DND-41 (cell line): ENCODE results near the gene HGS.

ENCODE experiments used
- ATAC-seq: fragments of 200-7000 bp; cut with Tn5 transposase; 3 replicates; pipeline ENCODE4 v1.9.1; 2021; ENCODE audit warnings: low read depth; ENCODE audit not compliant: insufficient read depth
- DNase-seq: peaks from one replicate; pipeline ENCODE4 v3.0.0-alpha.2; 2020
- H2AFZ ChIP-seq: 2 replicates; pipeline ENCODE4 v1.6.0; 2012; ENCODE audit warnings: low read depth, low read length
- H3K27ac ChIP-seq: 2 replicates; pipeline ENCODE4 v1.5.1; 2012; ENCODE audit warnings: low read length, inconsistent platforms
- H3K27me3 ChIP-seq: fragments of 200-600 bp; sonication (generic); 2 replicates; pipeline ENCODE4 v1.6.0; 2012; ENCODE audit warnings: low read length, mild to moderate bottlenecking, inconsistent platforms; ENCODE audit not compliant: insufficient read depth, poor library complexity
- H3K36me3 ChIP-seq: 2 replicates; pipeline ENCODE4 v1.5.1; 2012; ENCODE audit warnings: low read length, inconsistent platforms; ENCODE audit not compliant: insufficient read depth
- H3K4me1 ChIP-seq: 2 replicates; pipeline ENCODE4 v1.5.1; 2012; ENCODE audit warnings: mild to moderate bottlenecking, low read length; ENCODE audit not compliant: insufficient read depth
- H3K4me2 ChIP-seq: 2 replicates; pipeline ENCODE4 v1.6.0; 2012; ENCODE audit warnings: mild to moderate bottlenecking, moderate library complexity, low read length, inconsistent platforms; ENCODE audit not compliant: insufficient read depth
- H3K4me3 ChIP-seq, 2 experiments: fragments of 200-600 bp in 1 of 2; shearing (Covaris generic) in 1 of 2; 2 replicates each; pipeline ENCODE4 v1.5.1; 2012 to 2016; ENCODE audit warnings: inconsistent platforms in 2 of 2, low read length in 2 of 2, mild to moderate bottlenecking in 2 of 2, low read depth in 1 of 2, moderate library complexity in 1 of 2
- H3K79me2 ChIP-seq: 2 replicates; pipeline ENCODE4 v1.6.0; 2012; ENCODE audit warnings: low read length, inconsistent platforms; ENCODE audit not compliant: insufficient read depth
- H3K9ac ChIP-seq: 2 replicates; pipeline ENCODE4 v1.6.0; 2012; ENCODE audit warnings: low read depth, mild to moderate bottlenecking, inconsistent platforms, low read length, moderate library complexity
- H3K9me3 ChIP-seq: 2 replicates; pipeline ENCODE4 v1.5.1; 2012; ENCODE audit warnings: low read length, moderate library complexity, mild to moderate bottlenecking, inconsistent platforms; ENCODE audit not compliant: insufficient read depth, severe bottlenecking
- H4K20me1 ChIP-seq: 2 replicates; pipeline ENCODE4 v1.6.0; 2012; ENCODE audit warnings: low read length; ENCODE audit not compliant: insufficient read depth
- CTCF ChIP-seq: IDR thresholded peaks from 2 replicates; pipeline ENCODE4 v1.5.1; 2012; ENCODE audit warnings: borderline replicate concordance, low read length, moderate library complexity, mild to moderate bottlenecking; ENCODE audit not compliant: poor library complexity, severe bottlenecking; ENCODE audit errors: extremely low read depth
- EZH2 ChIP-seq: IDR thresholded peaks from 3 replicates; pipeline ENCODE4 v1.6.1; 2012; ENCODE audit warnings: borderline replicate concordance, low read depth, mild to moderate bottlenecking, moderate library complexity, low read length, inconsistent platforms; ENCODE audit not compliant: severe bottlenecking

Gene HGS

GRCh38 chr17:81685108-81685507 is 1.3 kb downstream of the HGS start:
- H3K9ac ChIP-seq = peak overlapping the region; percentile 97

GRCh38 chr17:81686614-81687013 is 2.8 kb downstream of the HGS start:
- TF ChIP-seq CTCF (no peak), EZH2 (no peak)
- no peak overlapping the region for H3K27ac ChIP-seq
- ATAC-seq = no peak

More at GRCh38 chr17:81685108-81685507, 1.3 kb downstream of the HGS start:
- H3K4me2 ChIP-seq = peak overlapping the region; percentile 88
- H3K27ac ChIP-seq = peak overlapping the region; percentile 79
- H3K4me3 ChIP-seq = peak overlapping the region; percentile 83 to 95; a peak in 3 of 4 replicates
- no peak overlapping the region for H2AFZ ChIP-seq
- ATAC-seq = no peak
- H3K36me3 ChIP-seq = peaks cover 73% of the 10 kb centered on the region
- H3K27me3 ChIP-seq = no peaks in the 10 kb centered on the region
- peak; percentile 44 for DNase-seq
- peaks cover 89% of the 10 kb centered on the region for H3K79me2 ChIP-seq
- no peak for TF ChIP-seq CTCF
- TF ChIP-seq EZH2 = no peak
- H3K4me1 ChIP-seq = peaks cover 46% of the 10 kb centered on the region
- no peaks in the 10 kb centered on the region for H3K9me3 ChIP-seq
- H4K20me1 ChIP-seq = peaks cover 63% of the 10 kb centered on the region

GRCh38 chr17:81687770-81688541 is 4.1 kb downstream of the HGS start:
- peaks cover 88% of the 10 kb centered on the region for H3K36me3 ChIP-seq
- H3K9me3 ChIP-seq = no peaks in the 10 kb centered on the region
- no peak overlapping the region for H3K27ac ChIP-seq
- H3K4me1 ChIP-seq = peaks cover 29% of the 10 kb centered on the region
- DNase-seq (no peak), ATAC-seq (no peak)
- peaks cover 67% of the 10 kb centered on the region for H3K79me2 ChIP-seq
- H3K9ac ChIP-seq = no peak overlapping the region
- H3K4me2 ChIP-seq = no peak overlapping the region
- no peak overlapping the region for H2AFZ ChIP-seq
- no peak for TF ChIP-seq CTCF
- no peak for TF ChIP-seq EZH2
- peaks cover 75% of the 10 kb centered on the region for H4K20me1 ChIP-seq
- no peaks in the 10 kb centered on the region for H3K27me3 ChIP-seq
- no peak overlapping the region for H3K4me3 ChIP-seq

More at GRCh38 chr17:81686614-81687013, 2.8 kb downstream of the HGS start:
- H3K79me2 ChIP-seq = peaks cover 79% of the 10 kb centered on the region
- H3K9ac ChIP-seq = no peak overlapping the region
- no peaks in the 10 kb centered on the region for H3K27me3 ChIP-seq
- no peaks in the 10 kb centered on the region for H3K9me3 ChIP-seq
- no peak overlapping the region for H3K4me3 ChIP-seq
- peaks cover 80% of the 10 kb centered on the region for H3K36me3 ChIP-seq
- peaks cover 72% of the 10 kb centered on the region for H4K20me1 ChIP-seq
- peak overlapping the region; percentile 88; the same call in 1 of the 2 replicates for H3K4me2 ChIP-seq
- H2AFZ ChIP-seq = no peak overlapping the region
- DNase-seq = no peak
- H3K4me1 ChIP-seq = peaks cover 42% of the 10 kb centered on the region
